MM.1S (cell line): ENCODE results near the gene KRTAP4-5.

ENCODE experiments used
- CTCF ChIP-seq: fragments of 300-600 bp; sonication (generic); IDR thresholded peaks from 2 replicates; pipeline ENCODE4 v1.5.1; 2016; ENCODE audit warnings: antibody characterized with exemption, low read length, mixed read lengths
- EZH2 ChIP-seq: fragments of 300-600 bp; sonication (generic); optimal IDR thresholded peaks from 2 replicates; pipeline ENCODE3; 2017; ENCODE audit warnings: low read depth, mild to moderate bottlenecking, antibody characterized with exemption, low read length, mixed read lengths

GRCh38 chr17:41196068-41196467, 46.4 kb upstream of the KRTAP4-5 start:
- no peak for TF ChIP-seq CTCF
- no peak for TF ChIP-seq EZH2
